Medulla oblongata (tissue), 1 donor: Measurements from ENCODE around the gene CSTF3.
"Not testable (repeated sequence)": the region's sequence is repeated elsewhere in the genome, so short reads cannot be mapped to it uniquely, and the experiment has no call there.

Experiments
- DNase-seq: peaks from one replicate; pipeline ENCODE4 v3.0.0-alpha.2; 2015; ENCODE audit errors: extremely low spot score

Gene CSTF3

DNA sequence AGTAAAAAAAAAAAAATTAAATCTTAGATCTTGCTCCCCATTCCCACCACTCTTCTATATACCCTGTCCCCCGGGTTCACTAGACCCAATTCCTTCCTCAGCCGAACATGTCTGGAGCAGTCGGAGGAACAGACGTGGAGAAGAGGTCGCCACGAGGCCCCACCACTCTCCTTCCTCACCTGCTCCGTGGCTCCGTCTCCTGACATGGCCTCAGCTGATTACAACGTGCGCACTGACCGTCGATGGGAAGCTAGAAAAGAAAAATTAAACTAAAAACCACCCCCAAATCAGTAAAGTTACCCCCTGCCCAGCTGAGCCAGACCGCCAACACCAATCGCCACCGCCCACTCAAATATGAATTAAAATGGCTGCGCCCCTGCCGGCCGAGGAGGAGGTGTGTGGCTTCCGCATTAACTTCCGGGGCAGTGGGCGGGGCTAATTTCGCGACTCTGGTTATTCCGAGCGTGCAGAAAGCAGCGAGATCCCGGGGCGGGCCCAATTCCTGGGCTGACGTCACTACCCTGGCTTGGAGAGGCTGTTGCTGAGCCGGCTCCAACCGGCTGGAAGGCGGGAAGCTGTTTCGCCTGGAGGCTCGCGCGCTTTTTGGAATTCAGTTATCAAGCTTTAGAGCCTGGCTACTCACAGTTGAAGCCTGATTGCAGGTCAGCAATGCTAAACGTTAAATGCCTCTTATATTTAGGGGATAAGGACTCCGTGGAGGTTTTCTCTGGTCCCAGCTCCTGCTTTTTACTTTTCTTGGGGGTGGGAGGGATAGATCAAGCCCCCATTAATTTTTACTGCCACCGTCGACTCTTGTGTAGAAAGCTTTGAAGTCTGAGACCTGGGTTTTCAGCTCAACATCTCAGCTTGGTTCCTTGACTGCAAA lies at the start of gene CSTF3:
Gene CSTF3 (minus strand): TSS at position 361 of the 886 bp plus-strand sequence. CDS start 155 bp downstream, at position 206.
- peak; percentile 100 for DNase-seq

DNA sequence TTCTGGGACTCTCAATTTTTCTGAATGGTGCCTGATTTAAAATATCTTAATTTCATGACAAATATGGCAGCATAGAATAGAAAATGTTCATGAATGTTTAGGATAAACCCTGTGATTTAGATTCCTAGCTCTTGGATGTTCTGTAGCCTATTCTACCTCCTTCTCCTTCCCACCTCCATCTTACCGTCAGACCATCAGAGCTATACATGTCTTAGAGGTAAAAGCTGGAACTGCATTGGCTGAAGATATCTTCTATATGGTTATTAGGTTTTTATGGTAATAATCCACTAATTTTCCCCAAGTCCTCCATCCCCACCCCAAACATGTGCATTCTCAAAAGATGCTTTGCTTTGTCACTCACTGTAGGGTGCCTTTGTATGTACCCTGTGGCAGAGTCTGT lies 46.9 kb upstream of the CSTF3 start:
- no peak for DNase-seq

DNA sequence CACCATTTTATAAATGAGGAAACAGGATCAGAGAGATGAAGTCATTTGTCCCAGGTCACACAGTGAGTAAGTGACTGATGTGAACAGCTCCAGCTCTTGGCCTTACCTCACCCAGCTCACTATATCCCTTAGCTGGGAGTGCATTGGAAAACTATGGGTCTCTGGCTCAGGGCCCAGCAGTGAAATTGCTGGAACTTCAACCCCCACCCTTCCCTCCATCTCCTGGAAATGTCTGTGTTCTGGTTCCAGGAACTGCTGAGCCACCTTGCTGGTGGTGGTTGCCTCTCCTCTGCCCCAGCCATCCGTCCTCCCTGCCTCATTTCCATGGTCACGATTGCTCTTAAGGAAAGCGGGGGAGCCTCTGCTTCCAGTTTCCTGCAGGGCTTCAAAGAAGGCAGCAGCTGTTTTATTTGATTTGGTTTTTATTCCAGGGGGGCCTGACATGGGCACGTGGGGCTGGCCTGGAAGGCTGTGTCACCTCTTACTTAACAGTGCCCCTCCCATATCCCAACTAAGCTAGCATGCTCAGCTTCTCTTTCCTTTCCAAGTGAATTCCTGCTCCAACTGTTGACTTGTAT lies 46.2 kb upstream of the CSTF3 start:
- no peak for DNase-seq

DNA sequence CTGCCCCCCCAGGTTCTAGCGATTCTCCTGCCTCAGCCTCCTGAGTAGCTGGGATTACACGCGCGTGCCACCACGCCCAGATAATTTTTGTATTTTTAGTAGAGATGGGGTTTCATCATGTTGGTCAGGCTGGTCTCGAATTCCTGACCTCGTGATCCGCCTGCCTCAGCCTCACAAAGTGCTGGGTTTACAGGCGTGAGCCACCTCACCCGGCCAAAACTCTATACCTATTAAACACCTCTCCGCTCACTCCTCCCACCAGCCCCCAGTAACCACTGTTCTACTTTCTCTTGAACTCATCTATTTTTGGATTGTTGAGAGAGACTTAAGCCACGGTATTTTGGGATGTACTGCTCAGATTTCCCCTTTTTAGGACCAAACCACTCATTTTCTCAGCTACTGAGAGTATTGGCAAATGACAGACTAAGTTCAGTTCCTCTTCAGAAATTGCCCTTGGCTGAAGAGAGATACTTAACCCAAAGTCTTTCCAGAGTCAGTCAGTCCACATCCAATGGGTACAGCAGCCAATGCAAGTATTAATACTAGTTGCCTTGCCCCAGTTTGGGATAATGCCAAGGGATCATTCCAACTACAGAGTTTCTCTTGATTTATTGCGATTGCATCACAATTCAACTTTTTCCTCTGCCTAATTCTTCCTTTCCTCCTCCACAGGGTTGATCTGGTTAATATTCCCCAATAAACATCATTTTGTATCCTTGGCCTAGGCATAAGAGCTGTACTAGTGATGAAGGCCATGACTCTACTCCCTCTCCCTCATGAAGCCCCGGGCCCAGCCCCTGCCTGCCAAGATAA lies 36.8 kb upstream of the CSTF3 start:
- peak; percentile 57 for DNase-seq

DNA sequence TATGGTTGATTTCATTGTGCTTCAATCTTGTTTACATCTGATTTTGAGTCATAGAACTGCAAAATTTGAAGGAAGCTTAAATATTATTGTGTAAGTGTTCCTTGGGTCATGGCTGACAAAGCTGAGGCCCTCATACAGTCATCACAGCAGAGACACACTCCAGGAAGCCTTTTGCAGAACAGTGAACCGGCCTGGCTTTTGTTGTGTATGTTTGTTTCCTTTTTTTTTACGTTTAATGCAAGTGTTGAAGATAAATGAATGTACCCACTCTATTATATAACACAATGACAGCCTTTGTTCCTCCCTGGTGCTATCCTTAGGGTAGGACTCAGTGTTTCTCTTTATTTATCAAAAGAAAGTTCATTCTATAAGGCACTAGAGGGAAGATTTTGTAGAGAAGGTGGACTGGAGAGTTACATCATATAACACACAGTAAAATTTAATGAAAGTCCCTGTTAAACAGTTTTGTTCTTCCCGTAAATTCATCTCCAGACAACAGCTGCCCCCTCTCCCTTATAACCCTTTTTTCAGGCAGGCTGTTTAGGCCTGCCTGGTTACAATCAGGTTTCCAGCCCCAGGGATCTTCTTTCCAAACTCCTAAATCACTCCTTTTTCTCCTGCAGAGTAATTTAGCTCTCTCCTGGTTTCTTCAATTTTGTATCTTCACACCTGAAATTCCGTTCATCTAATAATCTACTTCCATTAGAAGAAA lies 34.3 kb upstream of the CSTF3 start:
- DNase-seq: peak; percentile 63

DNA sequence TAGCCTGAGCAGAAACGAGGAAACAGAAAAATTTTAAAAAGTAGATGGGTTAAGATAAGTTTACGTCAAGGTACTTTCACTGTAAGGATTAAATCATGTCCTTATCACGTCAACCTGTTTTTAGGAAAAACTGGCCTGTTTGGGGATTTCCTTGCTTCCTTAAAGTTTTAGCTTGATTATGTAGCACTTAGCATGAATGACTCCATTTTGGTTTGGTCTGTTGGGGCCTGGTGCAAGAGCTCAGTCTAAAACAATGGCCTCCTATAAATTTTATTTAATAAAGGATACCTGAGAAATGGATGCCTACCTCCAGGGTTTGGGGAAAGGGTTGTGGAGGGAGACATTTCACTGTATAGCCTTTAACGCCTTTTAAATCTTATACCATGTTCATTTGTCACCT lies 33.2 kb upstream of the CSTF3 start:
- DNase-seq: no peak

DNA sequence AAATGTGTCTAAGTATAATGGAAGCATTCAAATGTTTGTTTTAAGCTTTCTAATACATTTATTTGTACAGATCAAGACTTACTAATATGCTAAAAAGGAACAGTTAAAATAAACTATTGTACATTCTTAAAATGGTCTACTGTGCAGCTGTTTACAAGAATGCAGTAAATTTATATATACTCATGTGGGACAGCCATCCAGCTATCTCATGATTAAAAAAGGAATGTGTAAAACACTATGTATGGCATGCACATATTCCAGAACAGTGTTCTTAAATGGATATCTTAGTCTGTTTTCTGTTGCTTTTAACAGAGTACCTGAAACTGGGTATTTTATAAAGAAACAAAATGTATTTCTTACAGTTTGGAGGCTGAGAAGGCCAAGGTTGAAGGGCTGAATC lies 30.2 kb upstream of the CSTF3 start:
- DNase-seq: no peak

DNA sequence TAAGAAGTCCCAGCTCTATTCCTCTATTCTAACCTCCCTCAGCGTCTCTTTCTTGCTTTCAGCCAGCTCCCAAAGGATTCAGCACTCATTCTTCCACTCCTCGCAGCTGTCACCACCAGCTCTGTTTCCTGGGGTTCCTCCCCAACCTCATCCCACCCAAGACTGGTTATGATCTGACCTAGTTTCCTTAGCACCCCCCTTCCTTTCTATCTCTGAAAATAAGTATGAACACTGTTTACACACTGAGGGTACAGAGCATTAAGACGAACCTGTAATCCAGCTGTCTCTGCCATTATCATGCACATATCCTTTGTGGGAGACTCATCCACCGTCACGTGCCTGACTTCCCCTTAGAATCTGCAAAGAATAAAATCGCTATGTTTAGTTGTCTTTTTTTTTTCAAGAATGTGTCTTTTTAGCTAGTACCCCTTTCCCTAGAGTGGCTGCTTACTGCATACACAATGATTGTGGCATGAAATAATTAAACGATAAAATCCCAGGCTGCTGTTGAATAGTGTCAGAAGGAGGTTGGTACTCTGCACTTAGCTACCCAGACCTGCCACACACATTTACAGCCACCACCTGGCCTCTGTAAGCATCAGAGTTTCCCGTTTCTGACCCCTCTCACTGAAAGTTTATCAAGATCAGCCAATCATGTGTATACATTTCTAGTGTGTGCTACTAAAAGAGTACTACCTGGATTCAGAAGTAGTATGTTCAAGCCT lies 26.9 kb upstream of the CSTF3 start:
- no peak for DNase-seq

DNA sequence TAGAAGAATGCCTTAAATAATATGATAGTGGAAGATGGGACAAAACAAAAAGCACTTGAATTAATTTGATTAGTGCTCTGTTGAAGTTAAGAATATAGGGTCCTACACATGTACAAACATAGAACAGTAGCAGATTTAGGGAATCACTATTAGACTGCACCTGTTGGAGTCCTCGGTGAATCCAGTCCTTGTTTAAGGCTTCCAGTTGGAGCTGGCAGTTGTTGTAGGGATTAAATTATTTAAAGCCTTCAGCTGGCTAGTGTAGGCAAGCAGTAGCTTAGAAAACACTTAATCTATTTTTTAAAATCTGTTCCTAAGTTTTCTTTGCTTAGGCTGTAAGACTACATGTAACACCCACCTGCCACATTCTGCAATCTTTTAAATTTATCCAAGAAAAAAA lies 24.5 kb upstream of the CSTF3 start:
- no peak for DNase-seq

DNA sequence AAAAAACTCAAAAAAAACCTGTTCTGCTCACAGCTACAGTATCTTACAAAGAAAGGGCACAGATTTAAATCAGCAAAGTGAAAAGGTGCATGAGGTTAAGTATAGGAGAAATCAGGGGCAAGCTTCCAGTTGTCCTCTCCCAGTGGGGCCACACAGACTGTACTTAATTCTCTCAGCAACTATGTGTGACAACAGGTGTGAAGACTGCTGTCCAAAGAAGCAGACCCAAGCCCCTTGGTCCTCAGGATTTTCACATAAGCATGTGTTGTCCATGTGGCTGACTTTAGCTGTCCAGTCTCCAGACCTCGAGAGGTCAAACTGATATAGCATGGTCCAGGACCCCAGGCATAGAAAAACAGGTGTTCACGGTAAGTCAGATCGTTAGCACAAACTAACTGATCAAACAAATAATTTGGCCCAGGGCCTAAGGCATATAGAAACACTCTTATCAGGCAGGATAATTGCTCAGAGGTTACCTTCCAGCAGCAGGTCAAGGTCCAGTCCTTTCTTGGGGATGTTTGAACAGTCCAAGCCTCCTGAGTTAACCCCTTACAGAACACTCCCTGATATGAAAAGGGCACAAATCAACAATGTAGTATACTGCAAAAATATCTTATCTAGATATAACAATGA lies 21.1 kb upstream of the CSTF3 start:
- DNase-seq: no peak

DNA sequence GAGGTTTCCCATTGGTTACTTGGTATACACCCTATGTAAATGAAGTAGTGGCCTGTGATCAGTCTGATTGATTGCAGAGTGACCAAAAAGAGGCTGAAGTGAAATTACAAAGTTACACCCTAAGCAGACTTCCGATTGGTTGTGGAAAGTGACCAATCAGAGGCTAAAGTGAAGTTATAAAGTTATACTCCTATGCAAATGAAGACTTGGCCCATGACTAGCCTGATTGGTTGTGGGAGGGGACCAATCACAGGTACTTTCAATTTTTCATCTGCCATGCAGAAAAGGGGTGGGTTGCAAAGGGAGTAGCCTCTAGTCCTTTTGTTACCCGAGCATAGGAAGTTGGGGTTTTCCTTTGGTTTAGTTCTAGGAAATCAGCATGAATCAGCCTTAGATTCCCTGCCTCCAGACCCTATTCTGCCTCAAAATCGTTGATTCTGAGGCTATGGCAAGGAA lies 18.1 kb upstream of the CSTF3 start:
- DNase-seq: no peak

DNA sequence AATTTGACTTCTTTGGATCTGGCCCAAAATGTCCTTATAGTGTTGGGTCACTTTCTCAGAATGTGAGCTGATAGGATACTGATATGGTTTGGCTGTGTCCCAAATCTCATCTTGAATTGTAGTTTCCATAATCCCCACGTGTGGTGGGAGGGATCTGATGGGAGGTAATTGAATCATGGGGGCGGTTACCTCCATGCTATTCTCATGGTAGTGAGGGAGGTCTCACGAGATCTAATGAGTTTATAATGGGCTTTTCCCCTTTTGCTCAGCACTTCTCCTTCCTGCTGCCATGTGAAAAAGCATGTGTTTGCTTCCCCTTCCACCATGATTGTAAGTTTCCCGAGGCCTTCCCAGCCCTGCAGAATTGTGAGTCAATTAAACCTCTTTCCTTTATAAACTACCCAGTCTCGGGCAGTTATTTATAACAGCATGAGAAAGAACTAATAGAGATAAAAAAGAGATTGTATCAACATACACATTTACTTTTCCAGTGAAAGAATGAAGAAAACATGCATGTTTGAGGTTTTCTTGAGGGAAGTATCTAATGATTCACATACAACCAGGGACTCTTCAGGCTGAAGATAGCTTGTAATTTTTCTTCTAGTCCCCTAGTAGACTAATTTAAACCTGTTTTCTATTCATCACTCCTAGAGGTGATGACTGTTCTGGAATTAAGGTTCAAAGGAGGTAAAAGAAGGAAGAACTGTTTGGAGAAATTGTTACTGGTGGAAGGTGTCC lies 17.3 kb upstream of the CSTF3 start:
- DNase-seq: no peak

DNA sequence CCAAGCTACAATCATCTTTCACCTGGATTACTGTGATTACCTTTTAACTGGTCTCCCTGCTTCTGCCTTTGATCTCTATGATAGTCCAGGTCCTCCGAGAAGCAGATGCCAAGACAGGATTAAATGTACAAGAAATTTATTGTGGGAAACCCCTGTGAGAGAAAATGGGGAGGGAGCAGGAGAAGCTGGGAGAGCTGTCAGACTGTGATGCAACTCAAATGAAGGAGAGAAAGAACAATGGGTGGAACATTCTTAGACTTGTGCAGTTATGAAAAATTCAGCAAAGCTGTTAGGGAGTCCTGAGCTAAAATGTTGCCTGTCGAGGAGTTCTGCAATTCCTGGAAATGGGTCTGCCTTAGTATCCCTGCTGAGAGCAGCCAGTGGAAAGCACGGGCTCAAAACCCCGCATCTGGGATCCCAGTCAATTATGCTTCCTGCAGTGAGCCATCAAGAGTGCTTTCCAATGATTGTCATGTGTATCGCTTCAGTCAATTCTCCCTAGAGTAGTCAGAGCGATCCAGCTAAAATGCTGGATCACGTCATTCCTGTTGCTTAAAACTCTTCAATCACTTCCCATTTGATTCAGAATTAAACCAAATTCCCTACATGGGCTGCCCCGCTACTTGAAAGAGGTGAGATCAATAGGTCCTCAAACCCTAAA lies 16.5 kb upstream of the CSTF3 start:
- no peak for DNase-seq

DNA sequence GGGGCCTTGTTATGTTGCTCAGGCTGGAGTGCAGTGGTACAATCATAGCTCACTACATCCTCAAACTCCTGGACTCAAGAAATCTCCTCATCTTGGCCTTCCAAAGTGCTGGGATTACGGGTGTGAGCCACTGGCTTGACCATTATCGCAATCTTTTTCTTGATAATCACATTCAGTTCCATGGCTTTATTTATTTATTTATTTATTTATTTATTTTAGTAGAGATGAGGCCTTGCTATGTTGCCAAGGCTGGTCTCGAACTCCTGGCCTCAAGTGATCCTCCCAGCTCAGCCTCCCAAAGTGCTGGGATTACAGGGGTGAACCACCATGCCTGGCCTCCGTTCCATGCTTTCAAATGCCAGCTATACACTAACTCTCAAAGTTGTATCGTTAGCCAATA lies 15.5 kb upstream of the CSTF3 start:
- not testable (repeated sequence) for DNase-seq

DNA sequence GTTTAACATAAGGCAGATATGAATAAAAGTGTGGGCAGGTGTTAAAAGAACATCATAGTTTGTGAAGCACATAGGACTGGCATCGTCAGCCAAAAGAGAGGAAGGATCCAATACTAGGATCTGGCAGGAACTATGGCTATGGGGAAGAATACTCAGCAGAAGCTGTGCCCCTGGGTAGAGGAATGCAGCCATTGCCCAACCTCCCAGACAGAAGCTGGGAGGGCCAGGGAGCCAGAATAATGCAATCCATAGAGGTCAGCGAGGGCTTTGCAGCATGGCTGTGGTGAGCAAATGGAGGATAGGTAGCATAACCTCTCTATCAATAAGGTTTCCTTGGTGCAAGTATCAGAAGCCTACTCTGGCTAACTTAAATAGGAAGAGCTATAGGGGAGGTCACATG lies 11.7 kb upstream of the CSTF3 start:
- no peak for DNase-seq

DNA sequence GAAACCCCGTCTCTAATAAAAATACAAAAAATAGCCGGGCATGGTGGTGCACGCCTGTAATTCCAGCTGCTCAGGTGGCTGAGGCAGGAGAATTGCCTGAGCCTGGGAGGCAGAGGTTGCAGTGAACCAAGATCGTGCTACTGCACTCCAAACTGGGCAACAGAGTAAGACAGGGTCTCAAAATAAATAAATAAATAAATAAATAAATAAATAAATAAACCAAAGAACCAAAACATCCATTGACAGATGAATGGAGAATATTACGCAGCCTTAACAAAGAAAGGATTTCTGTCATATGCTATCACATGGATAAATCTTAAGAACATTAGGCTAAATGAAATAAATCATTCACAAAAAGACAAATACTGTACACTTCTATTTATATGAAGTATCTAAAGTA lies 11.1 kb upstream of the CSTF3 start:
- no peak for DNase-seq

DNA sequence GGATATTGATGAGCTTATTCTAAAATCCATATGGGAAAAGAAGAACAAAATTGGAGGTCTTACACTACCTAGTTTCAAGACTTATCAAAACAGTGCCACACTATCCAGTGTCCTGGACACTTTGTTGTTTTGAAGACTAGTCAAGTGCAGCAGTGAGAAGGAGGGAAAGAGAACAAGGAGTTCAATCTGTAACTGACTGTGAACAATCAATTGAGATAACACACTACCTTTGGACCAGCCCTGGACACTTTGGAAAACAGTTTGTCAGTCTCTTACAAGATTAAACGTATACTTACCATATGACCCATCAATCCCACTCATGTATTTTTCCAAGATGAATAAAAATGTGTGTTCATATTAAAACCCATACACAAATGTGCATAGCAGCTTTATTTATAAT lies 10.0 kb upstream of the CSTF3 start:
- no peak for DNase-seq

DNA sequence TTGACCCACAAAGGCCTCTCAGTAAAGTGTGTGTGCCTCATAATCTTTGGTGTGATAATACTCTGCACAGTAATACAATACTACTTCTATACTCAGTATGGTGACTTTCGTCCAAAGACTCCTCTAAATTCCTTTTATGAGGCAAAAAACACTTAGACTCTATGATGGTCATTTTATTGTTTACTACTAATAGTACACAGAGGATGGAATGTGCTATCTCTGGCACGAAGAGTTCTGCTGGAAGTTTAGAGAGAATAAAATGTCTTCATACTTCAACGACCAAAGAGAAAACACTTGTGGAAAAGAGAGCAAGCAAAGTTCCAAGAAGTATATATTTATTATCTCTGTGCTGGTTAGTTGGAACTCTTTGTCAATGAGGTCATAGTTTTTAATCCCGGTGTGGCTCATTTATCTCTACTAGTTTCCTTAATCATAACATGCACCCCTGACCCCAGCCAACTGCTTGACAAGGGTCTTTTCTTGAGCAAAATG lies 7.5 kb upstream of the CSTF3 start:
- DNase-seq: no peak

DNA sequence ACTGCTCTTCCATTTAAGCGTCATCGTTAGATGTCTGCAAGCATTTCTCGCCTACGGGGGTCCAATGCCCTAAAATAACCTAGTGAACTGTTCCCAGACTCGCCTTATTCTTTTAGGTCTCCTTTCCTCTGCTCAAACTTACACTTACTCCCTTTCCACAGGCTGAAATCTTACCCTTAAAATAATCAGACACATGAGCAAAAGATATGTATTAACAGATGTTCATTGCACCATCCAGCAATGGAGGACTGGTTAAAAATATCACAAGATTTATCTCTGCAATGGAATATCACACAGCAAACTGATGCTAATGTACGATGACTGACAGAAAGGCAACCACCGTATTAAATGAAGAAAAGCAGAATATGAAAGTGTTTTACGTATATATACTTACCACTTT lies 1.6 kb upstream of the CSTF3 start:
- DNase-seq: no peak
